ENCODE data around the gene KPTN. TPM values are rescaled to one million over a fixed set of nuclear protein-coding genes. Genes with fewer than 3 reads are reported as not detected.

KPTN gene
- total and polyA plus RNA-seq, 10 donors: 3.9 to 36.3 (median 8.7) TPM

DNA sequence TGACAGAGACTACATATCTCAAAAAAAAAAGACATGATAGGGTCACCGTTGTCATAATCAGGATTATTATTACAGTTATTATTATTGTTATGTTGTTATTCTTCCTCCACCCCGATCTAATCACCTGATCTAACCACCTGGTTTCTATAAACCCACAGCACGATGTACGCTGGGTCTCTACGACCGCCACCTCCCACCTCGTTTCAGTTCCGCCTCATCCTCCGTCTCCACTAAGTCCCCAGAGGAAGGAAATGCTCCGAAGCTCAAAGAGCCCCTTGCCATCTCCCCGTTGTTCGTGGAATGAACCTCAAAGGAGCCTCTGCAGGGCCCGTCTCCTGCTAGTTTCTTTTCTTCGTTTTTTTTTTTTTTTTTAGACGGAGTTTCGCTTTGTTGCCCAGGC lies 48.8 kb downstream of the KPTN start:
- H3K4me3 ChIP-seq: no peak overlapping the region
- intact Hi-C loops (cut with DNase I; ENCODE audit: low total_unique reads): no loop called here
- peaks cover 2 to 14% (median 10%) of the 10 kb centered on the region in 6 donors for H3K4me1 ChIP-seq
- no peak overlapping the region for H3K27ac ChIP-seq
- DNase-seq: no peak
- H3K36me3 ChIP-seq: no peaks in the 10 kb centered on the region
- H3K27me3 ChIP-seq (replicated peaks in 1 of 7): peaks cover 0 to 97% (median 53%) of the 10 kb centered on the region in 7 donors
- 37 to 55% (median 42%) methylated on average over 14 to 16 of the region's 16 CpGs for WGBS, 5 donors
- no peaks in the 10 kb centered on the region for H3K9me3 ChIP-seq
- TF ChIP-seq POLR2A (IDR thresholded peaks at IDR 0.05) (no peak), POLR2AphosphoS5 (IDR thresholded peaks at IDR 0.05) (no peak)
- TF ChIP-seq, protein P1, sequence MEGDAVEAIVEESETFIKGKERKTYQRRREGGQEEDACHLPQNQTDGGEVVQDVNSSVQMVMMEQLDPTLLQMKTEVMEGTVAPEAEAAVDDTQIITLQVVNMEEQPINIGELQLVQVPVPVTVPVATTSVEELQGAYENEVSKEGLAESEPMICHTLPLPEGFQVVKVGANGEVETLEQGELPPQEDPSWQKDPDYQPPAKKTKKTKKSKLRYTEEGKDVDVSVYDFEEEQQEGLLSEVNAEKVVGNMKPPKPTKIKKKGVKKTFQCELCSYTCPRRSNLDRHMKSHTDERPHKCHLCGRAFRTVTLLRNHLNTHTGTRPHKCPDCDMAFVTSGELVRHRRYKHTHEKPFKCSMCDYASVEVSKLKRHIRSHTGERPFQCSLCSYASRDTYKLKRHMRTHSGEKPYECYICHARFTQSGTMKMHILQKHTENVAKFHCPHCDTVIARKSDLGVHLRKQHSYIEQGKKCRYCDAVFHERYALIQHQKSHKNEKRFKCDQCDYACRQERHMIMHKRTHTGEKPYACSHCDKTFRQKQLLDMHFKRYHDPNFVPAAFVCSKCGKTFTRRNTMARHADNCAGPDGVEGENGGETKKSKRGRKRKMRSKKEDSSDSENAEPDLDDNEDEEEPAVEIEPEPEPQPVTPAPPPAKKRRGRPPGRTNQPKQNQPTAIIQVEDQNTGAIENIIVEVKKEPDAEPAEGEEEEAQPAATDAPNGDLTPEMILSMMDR (IDR thresholded peaks at IDR 0.05 in 8 of 11, conservative IDR thresholded peaks at IDR 0.05 in 3 of 11): no peak

DNA sequence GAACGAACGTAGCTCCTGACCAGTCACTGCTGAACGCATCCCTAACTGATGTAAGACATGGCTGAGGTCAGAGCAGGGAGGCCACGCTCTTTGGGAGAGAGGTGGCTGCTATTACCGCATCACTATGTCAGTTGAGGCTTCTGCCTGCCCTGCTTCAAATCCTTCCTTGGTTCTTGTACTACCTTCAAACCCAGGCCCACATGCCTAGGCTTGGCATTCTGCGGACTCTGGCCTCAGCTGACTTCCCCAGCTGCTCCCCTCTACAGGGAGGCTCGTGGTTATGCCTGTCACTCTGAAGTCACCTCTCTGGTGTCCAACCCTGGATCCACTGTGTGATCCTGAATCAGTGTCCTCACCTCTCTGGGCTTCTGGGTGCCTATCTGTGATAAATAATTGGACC lies 49.9 kb downstream of the KPTN start:
- WGBS, 5 donors: 69 to 80% (median 74%) methylated on average over 6 to 7 of the region's 7 CpGs
- H3K27ac ChIP-seq: no peak overlapping the region
- DNase-seq: no peak
- H3K4me3 ChIP-seq: no peak overlapping the region
- no peaks in the 10 kb centered on the region for H3K36me3 ChIP-seq
- H3K4me1 ChIP-seq: peaks cover 5 to 25% (median 15%) of the 10 kb centered on the region in 6 donors
- H3K27me3 ChIP-seq (replicated peaks in 1 of 7): peaks cover 0 to 100% (median 64%) of the 10 kb centered on the region in 7 donors
- intact Hi-C loops (cut with DNase I; ENCODE audit: low total_unique reads): no loop called here
- H3K9me3 ChIP-seq: no peaks in the 10 kb centered on the region
- TF ChIP-seq, protein P1 (IDR thresholded peaks at IDR 0.05 in 8 of 11, conservative IDR thresholded peaks at IDR 0.05 in 3 of 11): no peak
- TF ChIP-seq POLR2AphosphoS5 (IDR thresholded peaks at IDR 0.05) (no peak), POLR2A (IDR thresholded peaks at IDR 0.05) (no peak)

DNA sequence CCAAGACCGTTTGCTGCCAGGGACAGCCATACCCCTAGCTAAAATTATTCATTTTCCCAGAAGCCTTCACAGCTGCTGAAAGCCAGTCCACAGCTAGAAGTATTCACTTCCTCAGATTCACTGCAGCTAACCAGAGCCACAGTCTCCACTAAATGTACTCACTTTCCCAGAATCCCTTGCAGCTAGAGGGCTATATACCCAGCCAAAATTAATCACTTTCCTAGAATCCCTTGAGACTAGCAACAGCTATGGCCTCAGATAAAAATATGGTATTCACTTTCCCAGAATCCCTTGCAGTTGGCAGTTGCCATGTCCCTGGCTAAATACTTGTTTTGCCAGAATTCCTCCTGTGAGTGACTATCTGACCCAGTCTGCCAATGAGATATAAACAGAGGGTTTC lies 50.9 kb downstream of the KPTN start:
- H3K4me1 ChIP-seq: peaks cover 9 to 34% (median 23%) of the 10 kb centered on the region in 6 donors
- no peak overlapping the region for H3K27ac ChIP-seq
- H3K4me3 ChIP-seq: no peak overlapping the region
- peaks cover 0 to 100% (median 64%) of the 10 kb centered on the region in 7 donors for H3K27me3 ChIP-seq (replicated peaks in 1 of 7)
- 0 to 14% (median 8%) methylated on average over 1 of the region's 1 CpG for WGBS, 5 donors
- DNase-seq: no peak
- intact Hi-C loops (cut with DNase I; ENCODE audit: low total_unique reads): no loop called here
- H3K9me3 ChIP-seq: no peaks in the 10 kb centered on the region
- no peaks in the 10 kb centered on the region for H3K36me3 ChIP-seq
- TF ChIP-seq, protein P1 (IDR thresholded peaks at IDR 0.05 in 8 of 11, conservative IDR thresholded peaks at IDR 0.05 in 3 of 11): no peak
- no peak for TF ChIP-seq POLR2AphosphoS5 (IDR thresholded peaks at IDR 0.05)
- no peak for TF ChIP-seq POLR2A (IDR thresholded peaks at IDR 0.05)

DNA sequence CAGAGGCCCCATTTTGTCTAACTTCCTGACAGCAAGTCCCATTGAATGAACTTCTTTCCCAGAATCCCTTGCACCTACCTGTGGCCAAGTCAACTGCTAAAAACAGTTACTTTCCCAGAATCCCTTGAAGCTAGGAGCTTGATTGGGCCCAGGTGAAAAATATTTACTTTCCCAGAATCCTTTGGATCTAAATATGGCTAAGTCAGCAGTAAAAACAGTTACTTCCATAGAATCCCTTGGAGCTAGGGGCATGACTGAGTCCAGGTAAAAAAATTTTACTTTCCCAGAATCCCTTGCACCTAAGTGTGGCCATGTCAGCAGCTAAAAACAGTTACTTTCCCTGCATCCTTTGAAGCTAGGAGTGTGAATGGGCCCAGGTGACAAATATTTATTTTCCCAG lies 51.5 kb downstream of the KPTN start:
- Histone ChIP-seq H3K27ac (no peak overlapping the region), H3K27me3 (replicated peaks in 1 of 7) (peaks cover 0 to 100% (median 64%) of the 10 kb centered on the region in 7 donors), H3K36me3 (no peaks in the 10 kb centered on the region), H3K4me3 (no peak overlapping the region), H3K9me3 (no peaks in the 10 kb centered on the region), H3K4me1 (peaks cover 11 to 41% (median 28%) of the 10 kb centered on the region in 6 donors)
- TF ChIP-seq POLR2A (IDR thresholded peaks at IDR 0.05) (no peak), POLR2AphosphoS5 (IDR thresholded peaks at IDR 0.05) (no peak)
- TF ChIP-seq, protein P1 (IDR thresholded peaks at IDR 0.05 in 8 of 11, conservative IDR thresholded peaks at IDR 0.05 in 3 of 11): no peak
- DNase-seq: no peak
- intact Hi-C loops (cut with DNase I; ENCODE audit: low total_unique reads): no loop called here
